Neural cell (in vitro differentiated cells): Measurements from ENCODE around the gene GCC1. TPM values are rescaled to one million over a fixed set of nuclear protein-coding genes. Genes with fewer than 3 reads are reported as not detected.

ENCODE experiments used
- H2AFZ ChIP-seq: fragments of 200-600, 300-800 bp; sonication (generic), shearing (Covaris generic); 2 replicates; pipeline ENCODE4 v1.6.0; 2014; ENCODE audit warnings: low read depth, mild to moderate bottlenecking, antibody characterized with exemption, low read length, moderate library complexity
- H3F3A ChIP-seq: fragments of 200-600 bp; shearing (Covaris generic); 2 replicates; pipeline ENCODE4 v1.6.1; 2016; ENCODE audit warnings: mild to moderate bottlenecking, moderate library complexity, mixed read lengths, antibody characterized with exemption, low read length; ENCODE audit not compliant: insufficient read depth, poor library complexity, severe bottlenecking
- H3K27ac ChIP-seq: fragments of 200-600, 300-800 bp; sonication (generic), shearing (Covaris generic); 2 replicates; pipeline ENCODE4 v1.5.1; 2014; ENCODE audit warnings: mild to moderate bottlenecking, low read length, moderate library complexity
- H3K27me3 ChIP-seq: fragments of 300-800, 200-600 bp; sonication (generic), shearing (Covaris generic); 2 replicates; pipeline ENCODE4 v1.6.0; 2014; ENCODE audit warnings: mild to moderate bottlenecking, low read depth, low read length, moderate library complexity; ENCODE audit not compliant: insufficient read depth
- H3K36me3 ChIP-seq: fragments of 300-800, 200-600 bp; sonication (generic), shearing (Covaris generic); 2 replicates; pipeline ENCODE4 v1.5.1; 2014; ENCODE audit warnings: mild to moderate bottlenecking, antibody characterized with exemption, low read length, moderate library complexity; ENCODE audit not compliant: insufficient read depth
- H3K4me2 ChIP-seq: fragments of 300-800, 200-600 bp; sonication (generic), shearing (Covaris generic); 2 replicates; pipeline ENCODE4 v1.6.0; 2014; ENCODE audit warnings: mild to moderate bottlenecking, low read length
- H3K4me3 ChIP-seq: fragments of 300-800, 200-600 bp; sonication (generic), shearing (Covaris generic); 2 replicates; pipeline ENCODE4 v1.5.1; 2014; ENCODE audit warnings: mild to moderate bottlenecking, low read length, moderate library complexity
- H3K79me2 ChIP-seq: fragments of 200-600 bp; shearing (Covaris generic); replicated peaks from 2 replicates; pipeline ENCODE4 v1.6.0; 2014; ENCODE audit warnings: mild to moderate bottlenecking, low read length, moderate library complexity; ENCODE audit not compliant: insufficient read depth
- H3K9ac ChIP-seq: fragments of 300-800, 200-600 bp; sonication (generic), shearing (Covaris generic); 2 replicates; pipeline ENCODE4 v1.6.1; 2016; ENCODE audit warnings: mild to moderate bottlenecking, low read length, mixed read lengths
- H3K9me2 ChIP-seq: fragments of 200-600 bp; shearing (Covaris generic); 2 replicates; pipeline ENCODE4 v1.6.1; 2016; ENCODE audit warnings: mild to moderate bottlenecking, low read length, mixed read lengths; ENCODE audit not compliant: insufficient read depth
- H3K9me3 ChIP-seq: fragments of 200-600, 300-800 bp; sonication (generic), shearing (Covaris generic); 2 replicates; pipeline ENCODE4 v1.6.1; 2016; ENCODE audit warnings: mild to moderate bottlenecking, mixed run types, low read length, moderate library complexity, mixed read lengths
- H4K20me1 ChIP-seq: fragments of 200-600 bp; shearing (Covaris generic); 2 replicates; pipeline ENCODE4 v1.6.1; 2016; ENCODE audit warnings: mild to moderate bottlenecking, mixed run types; ENCODE audit not compliant: insufficient read depth
- CTCF ChIP-seq: fragments of 450-650 bp; IDR thresholded peaks from 2 replicates; pipeline ENCODE4 v1.5.1; 2014; ENCODE audit warnings: antibody characterized with exemption, mild to moderate bottlenecking, moderate library complexity; ENCODE audit not compliant: poor library complexity, severe bottlenecking
- EP300 ChIP-seq: fragments of 450-650 bp; conservative IDR thresholded peaks from 2 replicates; pipeline ENCODE4 v1.6.1; 2014; ENCODE audit warnings: antibody characterized with exemption, mild to moderate bottlenecking, moderate library complexity; ENCODE audit not compliant: poor library complexity, severe bottlenecking
- EZH2 ChIP-seq: fragments of 200-600, 300-800 bp; shearing (Covaris generic), sonication (generic); IDR thresholded peaks from 2 replicates; pipeline ENCODE4 v1.6.1; 2014; ENCODE audit warnings: antibody characterized with exemption, low read length, borderline replicate concordance, mild to moderate bottlenecking; ENCODE audit not compliant: insufficient read depth, poor library complexity, severe bottlenecking
- MXI1 ChIP-seq: fragments of 450-650 bp; conservative IDR thresholded peaks from 2 replicates; pipeline ENCODE4 v1.6.1; 2014; ENCODE audit warnings: antibody characterized with exemption, mild to moderate bottlenecking; ENCODE audit not compliant: poor library complexity, severe bottlenecking
- POLR2AphosphoS5 ChIP-seq: IDR thresholded peaks from 2 replicates; pipeline ENCODE4 v1.6.1; 2012
- RAD21 ChIP-seq: fragments of 450-650 bp; conservative IDR thresholded peaks from 2 replicates; pipeline ENCODE4 v1.6.1; 2014; ENCODE audit warnings: antibody characterized with exemption, mild to moderate bottlenecking, moderate library complexity
- SMC3 ChIP-seq: fragments of 450-650 bp; conservative IDR thresholded peaks from 2 replicates; pipeline ENCODE4 v1.6.1; 2014; ENCODE audit warnings: antibody characterized with exemption, mild to moderate bottlenecking, moderate library complexity; ENCODE audit not compliant: poor library complexity
- TAF1 ChIP-seq: IDR thresholded peaks from 2 replicates; pipeline ENCODE4 v1.6.1; 2012; ENCODE audit warnings: low read depth
- polyA plus RNA-seq: library from polyadenylated mRNA; depleted of rRNA; stranded (reverse); fragments of >200 nt; gene quantifications from 2 replicates; pipeline ENCODE4 v1.2.3, GENCODE V29; 2014
- TF ChIP-seq, protein P1 (sequence below): IDR thresholded peaks from 2 replicates; pipeline ENCODE4 v1.6.1; 2012; ENCODE audit warnings: borderline replicate concordance

GCC1 gene
- polyA plus RNA-seq, 1 donor from 2014 or later = 6.6 TPM

DNA sequence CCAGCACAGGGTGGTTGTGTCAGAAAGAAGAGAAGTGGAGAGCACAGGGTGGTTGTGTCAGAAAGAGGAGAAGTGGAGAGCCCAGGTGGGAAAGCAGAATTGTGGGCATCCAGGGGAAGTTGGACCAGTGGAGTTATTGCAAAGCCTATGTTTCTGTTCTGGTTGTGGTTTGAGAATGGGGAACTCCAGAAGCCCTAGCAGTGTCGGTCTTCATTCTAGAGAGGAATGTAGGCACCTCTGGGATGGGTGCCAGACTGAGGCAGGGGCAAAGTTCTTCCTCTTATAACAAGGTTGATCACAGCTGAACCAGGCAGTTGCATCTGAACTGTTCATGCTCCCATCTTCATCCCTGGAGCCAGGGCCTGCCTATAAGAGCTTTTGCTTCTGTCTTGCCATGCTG lies 9.1 kb upstream of the GCC1 start:
- H3K4me2 ChIP-seq = no peak overlapping the region
- peaks cover 6% of the 10 kb centered on the region for H3K79me2 ChIP-seq
- H3K27me3 ChIP-seq = no peaks in the 10 kb centered on the region
- H3F3A ChIP-seq = no peaks in the 10 kb centered on the region
- no peaks in the 10 kb centered on the region for H3K9me2 ChIP-seq
- H2AFZ ChIP-seq = no peak overlapping the region
- TF ChIP-seq POLR2AphosphoS5 = no peak
- TF ChIP-seq TAF1 = no peak
- TF ChIP-seq RAD21 = no peak
- no peak for TF ChIP-seq EP300
- TF ChIP-seq CTCF = no peak
- no peak for TF ChIP-seq EZH2
- TF ChIP-seq, protein P1, sequence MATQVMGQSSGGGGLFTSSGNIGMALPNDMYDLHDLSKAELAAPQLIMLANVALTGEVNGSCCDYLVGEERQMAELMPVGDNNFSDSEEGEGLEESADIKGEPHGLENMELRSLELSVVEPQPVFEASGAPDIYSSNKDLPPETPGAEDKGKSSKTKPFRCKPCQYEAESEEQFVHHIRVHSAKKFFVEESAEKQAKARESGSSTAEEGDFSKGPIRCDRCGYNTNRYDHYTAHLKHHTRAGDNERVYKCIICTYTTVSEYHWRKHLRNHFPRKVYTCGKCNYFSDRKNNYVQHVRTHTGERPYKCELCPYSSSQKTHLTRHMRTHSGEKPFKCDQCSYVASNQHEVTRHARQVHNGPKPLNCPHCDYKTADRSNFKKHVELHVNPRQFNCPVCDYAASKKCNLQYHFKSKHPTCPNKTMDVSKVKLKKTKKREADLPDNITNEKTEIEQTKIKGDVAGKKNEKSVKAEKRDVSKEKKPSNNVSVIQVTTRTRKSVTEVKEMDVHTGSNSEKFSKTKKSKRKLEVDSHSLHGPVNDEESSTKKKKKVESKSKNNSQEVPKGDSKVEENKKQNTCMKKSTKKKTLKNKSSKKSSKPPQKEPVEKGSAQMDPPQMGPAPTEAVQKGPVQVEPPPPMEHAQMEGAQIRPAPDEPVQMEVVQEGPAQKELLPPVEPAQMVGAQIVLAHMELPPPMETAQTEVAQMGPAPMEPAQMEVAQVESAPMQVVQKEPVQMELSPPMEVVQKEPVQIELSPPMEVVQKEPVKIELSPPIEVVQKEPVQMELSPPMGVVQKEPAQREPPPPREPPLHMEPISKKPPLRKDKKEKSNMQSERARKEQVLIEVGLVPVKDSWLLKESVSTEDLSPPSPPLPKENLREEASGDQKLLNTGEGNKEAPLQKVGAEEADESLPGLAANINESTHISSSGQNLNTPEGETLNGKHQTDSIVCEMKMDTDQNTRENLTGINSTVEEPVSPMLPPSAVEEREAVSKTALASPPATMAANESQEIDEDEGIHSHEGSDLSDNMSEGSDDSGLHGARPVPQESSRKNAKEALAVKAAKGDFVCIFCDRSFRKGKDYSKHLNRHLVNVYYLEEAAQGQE = no peak
- no peak for TF ChIP-seq MXI1
- TF ChIP-seq SMC3 = no peak
- no peaks in the 10 kb centered on the region for H4K20me1 ChIP-seq
- H3K36me3 ChIP-seq = no peaks in the 10 kb centered on the region
- no peak overlapping the region for H3K27ac ChIP-seq
- no peak overlapping the region for H3K9ac ChIP-seq
- no peaks in the 10 kb centered on the region for H3K9me3 ChIP-seq
- no peak overlapping the region for H3K4me3 ChIP-seq

DNA sequence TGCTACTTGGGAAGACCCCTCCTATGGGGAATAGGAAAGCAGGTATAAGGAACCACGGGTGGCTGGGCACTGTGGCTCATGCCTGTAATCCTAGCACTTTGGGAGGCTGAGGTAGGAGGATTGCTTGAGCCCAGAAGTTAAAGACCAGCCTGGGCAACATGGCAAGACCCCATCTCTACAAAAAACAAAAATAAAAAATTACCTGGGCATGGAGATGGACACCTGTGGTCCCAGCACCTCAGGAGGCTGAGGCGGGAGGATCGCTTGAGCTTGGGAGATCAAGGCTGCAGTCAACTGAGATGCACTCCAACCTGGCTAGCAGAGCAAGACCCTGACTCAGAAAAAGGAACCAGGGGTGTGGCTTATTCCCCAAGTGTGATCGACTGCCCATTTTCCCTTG lies 7.2 kb upstream of the GCC1 start:
- H3K36me3 ChIP-seq = no peaks in the 10 kb centered on the region
- no peak overlapping the region for H2AFZ ChIP-seq
- no peak overlapping the region for H3K9ac ChIP-seq
- no peak overlapping the region for H3K27ac ChIP-seq
- no peaks in the 10 kb centered on the region for H3K9me3 ChIP-seq
- no peaks in the 10 kb centered on the region for H3K27me3 ChIP-seq
- no peak overlapping the region for H3K4me3 ChIP-seq
- no peak overlapping the region for H3K4me2 ChIP-seq
- peaks cover 12% of the 10 kb centered on the region for H3K79me2 ChIP-seq
- no peaks in the 10 kb centered on the region for H4K20me1 ChIP-seq
- no peaks in the 10 kb centered on the region for H3F3A ChIP-seq
- H3K9me2 ChIP-seq = no peaks in the 10 kb centered on the region
- TF ChIP-seq MXI1 = no peak
- TF ChIP-seq, protein P1 = no peak
- no peak for TF ChIP-seq TAF1
- no peak for TF ChIP-seq POLR2AphosphoS5
- no peak for TF ChIP-seq CTCF
- no peak for TF ChIP-seq EZH2
- TF ChIP-seq RAD21 = no peak
- no peak for TF ChIP-seq SMC3
- no peak for TF ChIP-seq EP300
